HG02840 (cell line): ENCODE measurements around the gene SLC34A3.

ENCODE experiments used
- ATAC-seq: cut with Tn5 transposase; IDR thresholded peaks from one replicate; pipeline ENCODE4 v1.9.1; 2021; ENCODE audit warnings: mild to moderate bottlenecking, moderate library complexity, moderate number of reproducible peaks; ENCODE audit not compliant: unreplicated experiment, low FRiP score

Gene SLC34A3

GRCh38 chr9:137272241-137273094, 41.8 kb downstream of the SLC34A3 start:
- ATAC-seq, result no peak

- ATAC-seq, result no peak
Measured at GRCh38 chr9:137273095-137273490, 42.4 kb downstream of the SLC34A3 start.

GRCh38 chr9:137273611-137274320, 43.1 kb downstream of the SLC34A3 start:
- ATAC-seq, result no peak

- no peak for ATAC-seq
Measured at GRCh38 chr9:137275203-137275587, 44.5 kb downstream of the SLC34A3 start.

- ATAC-seq, result no peak
Measured at GRCh38 chr9:137275588-137276472, 45.1 kb downstream of the SLC34A3 start.

- ATAC-seq, result no peak
Measured at GRCh38 chr9:137276473-137277328, 46.0 kb downstream of the SLC34A3 start.

- peak; percentile 63 for ATAC-seq
Measured at GRCh38 chr9:137277329-137278041, 46.8 kb downstream of the SLC34A3 start, which contains the start of gene TOR4A. TSS of gene TOR4A (plus strand) at chr9:137277726. CDS start at chr9:137278690, 964 bp downstream.

- no peak for ATAC-seq
Measured at GRCh38 chr9:137278061-137278701, 47.5 kb downstream of the SLC34A3 start.

GRCh38 chr9:137278721-137279711, 48.3 kb downstream of the SLC34A3 start:
- ATAC-seq, result no peak

GRCh38 chr9:137279741-137280473, 49.2 kb downstream of the SLC34A3 start:
- no peak for ATAC-seq

GRCh38 chr9:137280474-137281344, 50.0 kb downstream of the SLC34A3 start:
- no peak for ATAC-seq

GRCh38 chr9:137281345-137282116, 50.8 kb downstream of the SLC34A3 start:
- ATAC-seq, result no peak
